ENCODE results near the gene OR5A2. TPM values are rescaled to one million over a fixed set of nuclear protein-coding genes. Genes with fewer than 3 reads are reported as not detected.

OR5A2 gene
- total RNA-seq, 1 donor from 2014 or later: not detected

- peaks cover 23% of the 10 kb centered on the region for H3K4me1 Mint-ChIP-seq
- H3K36me3 Mint-ChIP-seq (ENCODE audit: low read depth): no peaks in the 10 kb centered on the region
- TF ChIP-seq CTCF (conservative IDR thresholded peaks at IDR 0.05): no peak
- DNase-seq (ENCODE audit: low read depth, low spot score): no peak
- peaks cover 2% of the 10 kb centered on the region for H3K27me3 Mint-ChIP-seq (ENCODE audit: low read depth)
- H3K27ac Mint-ChIP-seq (ENCODE audit: unreplicated experiment): no peak overlapping the region
- no peak overlapping the region for H3K4me3 Mint-ChIP-seq
- no peaks in the 10 kb centered on the region for H3K9me3 Mint-ChIP-seq
Measured at GRCh38 chr11:59427068-59427382, 812 bp upstream of the OR5A2 start.

- H3K9me3 Mint-ChIP-seq: peaks cover 4% of the 10 kb centered on the region
- DNase-seq (ENCODE audit: low read depth, low spot score): no peak
- no peaks in the 10 kb centered on the region for H3K36me3 Mint-ChIP-seq (ENCODE audit: low read depth)
- no peaks in the 10 kb centered on the region for H3K27me3 Mint-ChIP-seq (ENCODE audit: low read depth)
- H3K4me3 Mint-ChIP-seq: no peak overlapping the region
- TF ChIP-seq CTCF (conservative IDR thresholded peaks at IDR 0.05): no peak
- peaks cover 23% of the 10 kb centered on the region for H3K4me1 Mint-ChIP-seq
- H3K27ac Mint-ChIP-seq (ENCODE audit: unreplicated experiment): peak overlapping the region; percentile 1
Measured at GRCh38 chr11:59425131-59425530, 1.1 kb downstream of the OR5A2 start.

GRCh38 chr11:59423835-59424234 lies 2.4 kb downstream of the OR5A2 start:
- Mint-ChIP-seq H3K27ac (ENCODE audit: unreplicated experiment) (no peak overlapping the region), H3K36me3 (ENCODE audit: low read depth) (no peaks in the 10 kb centered on the region), H3K27me3 (ENCODE audit: low read depth) (no peaks in the 10 kb centered on the region), H3K9me3 (peaks cover 6% of the 10 kb centered on the region), H3K4me3 (no peak overlapping the region), H3K4me1 (peaks cover 23% of the 10 kb centered on the region)
- TF ChIP-seq CTCF (conservative IDR thresholded peaks at IDR 0.05): no peak
- no peak for DNase-seq (ENCODE audit: low read depth, low spot score)

- no peak for TF ChIP-seq CTCF (conservative IDR thresholded peaks at IDR 0.05)
- Mint-ChIP-seq H3K36me3 (ENCODE audit: low read depth) (no peaks in the 10 kb centered on the region), H3K4me1 (no peaks in the 10 kb centered on the region), H3K9me3 (peaks cover 6% of the 10 kb centered on the region), H3K4me3 (no peak overlapping the region), H3K27ac (ENCODE audit: unreplicated experiment) (no peak overlapping the region), H3K27me3 (ENCODE audit: low read depth) (peaks cover 7% of the 10 kb centered on the region)
- DNase-seq (ENCODE audit: low read depth, low spot score): no peak
Measured at GRCh38 chr11:59418156-59418555, 8.1 kb downstream of the OR5A2 start.

GRCh38 chr11:59417023-59417422 lies 9.2 kb downstream of the OR5A2 start:
- DNase-seq (ENCODE audit: low read depth, low spot score): no peak
- TF ChIP-seq CTCF (conservative IDR thresholded peaks at IDR 0.05): no peak
- no peaks in the 10 kb centered on the region for H3K36me3 Mint-ChIP-seq (ENCODE audit: low read depth)
- no peak overlapping the region for H3K4me3 Mint-ChIP-seq
- H3K4me1 Mint-ChIP-seq: no peaks in the 10 kb centered on the region
- H3K27ac Mint-ChIP-seq (ENCODE audit: unreplicated experiment): no peak overlapping the region
- H3K27me3 Mint-ChIP-seq (ENCODE audit: low read depth): peaks cover 7% of the 10 kb centered on the region
- peaks cover 9% of the 10 kb centered on the region for H3K9me3 Mint-ChIP-seq

GRCh38 chr11:59416613-59417012 lies 9.6 kb downstream of the OR5A2 start:
- Mint-ChIP-seq H3K27ac (ENCODE audit: unreplicated experiment) (no peak overlapping the region), H3K27me3 (ENCODE audit: low read depth) (peaks cover 7% of the 10 kb centered on the region), H3K9me3 (peaks cover 9% of the 10 kb centered on the region), H3K36me3 (ENCODE audit: low read depth) (no peaks in the 10 kb centered on the region), H3K4me3 (no peak overlapping the region), H3K4me1 (no peaks in the 10 kb centered on the region)
- no peak for DNase-seq (ENCODE audit: low read depth, low spot score)
- no peak for TF ChIP-seq CTCF (conservative IDR thresholded peaks at IDR 0.05)

Data from neural crest cell (in vitro differentiated cells).